Chondrocyte (in vitro differentiated cells): ENCODE data around the gene DAB2. TPM values are rescaled to one million over a fixed set of nuclear protein-coding genes. Genes with fewer than 3 reads are reported as not detected.
"Not testable (repeated sequence)": the region's sequence is repeated elsewhere in the genome, so short reads cannot be mapped to it uniquely, and the experiment has no call there.

Experiments
- DNase-seq: peaks from one replicate; pipeline ENCODE4 v3.0.0; 2021; ENCODE audit warnings: mixed read lengths, low spot score
- H3K27ac Mint-ChIP-seq: one replicate; pipeline ENCODE4 v1.8.0; 2021; ENCODE audit warnings: mild to moderate bottlenecking, moderate library complexity, mixed read lengths; ENCODE audit not compliant: unreplicated experiment
- H3K27me3 Mint-ChIP-seq: 2 replicates; pipeline ENCODE4 v1.8.0; 2021; ENCODE audit warnings: low read depth, mixed read lengths
- H3K36me3 Mint-ChIP-seq: 2 replicates; pipeline ENCODE4 v1.8.0; 2021; ENCODE audit warnings: low read depth, mixed read lengths
- H3K4me1 Mint-ChIP-seq: 2 replicates; pipeline ENCODE4 v1.8.0; 2021; ENCODE audit warnings: low read depth, mild to moderate bottlenecking, mixed read lengths
- H3K4me3 Mint-ChIP-seq: one replicate; pipeline ENCODE4 v1.8.0; 2021; ENCODE audit warnings: mild to moderate bottlenecking, moderate library complexity, mixed read lengths; ENCODE audit not compliant: unreplicated experiment
- H3K9me3 Mint-ChIP-seq: 2 replicates; pipeline ENCODE4 v1.8.0; 2021; ENCODE audit warnings: low read depth, mixed read lengths
- total RNA-seq: library from RNA; stranded (reverse); gene quantifications from 3 replicates; pipeline ENCODE4 v1.2.1, GENCODE V29; 2021
- TF ChIP-seq, protein P1 (sequence below): fragments of 200-600 bp; sonication (generic); IDR thresholded peaks from 2 replicates; pipeline ENCODE4 v1.5.0; 2021; ENCODE audit warnings: antibody characterized with exemption, mild to moderate bottlenecking, moderate library complexity

The DAB2 gene
- total RNA-seq, 1 donor from 2014 or later = 82.7 TPM

DNA sequence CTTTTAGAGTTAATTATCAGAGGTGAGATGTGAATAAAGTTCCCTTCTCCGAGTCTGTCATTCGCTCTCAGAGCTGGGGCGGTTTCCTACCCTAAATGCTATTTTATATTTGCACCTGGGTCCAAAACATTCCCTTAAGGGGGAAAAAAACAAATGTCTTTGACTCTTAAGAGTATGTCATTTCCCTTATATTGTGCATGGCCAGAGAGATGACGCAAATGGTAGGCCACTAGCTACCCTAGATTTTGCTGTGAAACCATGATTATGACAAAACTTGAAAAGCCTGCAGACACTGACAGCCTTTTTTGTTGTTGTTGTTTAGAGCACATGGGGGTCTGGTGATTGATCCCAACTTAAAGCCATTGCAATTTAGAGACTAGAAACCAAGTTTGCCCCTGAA, 12.8 kb downstream of the DAB2 start:
- peaks cover 5% of the 10 kb centered on the region for H3K36me3 Mint-ChIP-seq
- H3K4me1 Mint-ChIP-seq = peaks cover 83% of the 10 kb centered on the region
- no peak overlapping the region for H3K4me3 Mint-ChIP-seq
- no peaks in the 10 kb centered on the region for H3K9me3 Mint-ChIP-seq
- DNase-seq = no peak
- TF ChIP-seq, protein P1, sequence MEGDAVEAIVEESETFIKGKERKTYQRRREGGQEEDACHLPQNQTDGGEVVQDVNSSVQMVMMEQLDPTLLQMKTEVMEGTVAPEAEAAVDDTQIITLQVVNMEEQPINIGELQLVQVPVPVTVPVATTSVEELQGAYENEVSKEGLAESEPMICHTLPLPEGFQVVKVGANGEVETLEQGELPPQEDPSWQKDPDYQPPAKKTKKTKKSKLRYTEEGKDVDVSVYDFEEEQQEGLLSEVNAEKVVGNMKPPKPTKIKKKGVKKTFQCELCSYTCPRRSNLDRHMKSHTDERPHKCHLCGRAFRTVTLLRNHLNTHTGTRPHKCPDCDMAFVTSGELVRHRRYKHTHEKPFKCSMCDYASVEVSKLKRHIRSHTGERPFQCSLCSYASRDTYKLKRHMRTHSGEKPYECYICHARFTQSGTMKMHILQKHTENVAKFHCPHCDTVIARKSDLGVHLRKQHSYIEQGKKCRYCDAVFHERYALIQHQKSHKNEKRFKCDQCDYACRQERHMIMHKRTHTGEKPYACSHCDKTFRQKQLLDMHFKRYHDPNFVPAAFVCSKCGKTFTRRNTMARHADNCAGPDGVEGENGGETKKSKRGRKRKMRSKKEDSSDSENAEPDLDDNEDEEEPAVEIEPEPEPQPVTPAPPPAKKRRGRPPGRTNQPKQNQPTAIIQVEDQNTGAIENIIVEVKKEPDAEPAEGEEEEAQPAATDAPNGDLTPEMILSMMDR = no peak
- H3K27me3 Mint-ChIP-seq = no peaks in the 10 kb centered on the region
- no peak overlapping the region for H3K27ac Mint-ChIP-seq

DNA sequence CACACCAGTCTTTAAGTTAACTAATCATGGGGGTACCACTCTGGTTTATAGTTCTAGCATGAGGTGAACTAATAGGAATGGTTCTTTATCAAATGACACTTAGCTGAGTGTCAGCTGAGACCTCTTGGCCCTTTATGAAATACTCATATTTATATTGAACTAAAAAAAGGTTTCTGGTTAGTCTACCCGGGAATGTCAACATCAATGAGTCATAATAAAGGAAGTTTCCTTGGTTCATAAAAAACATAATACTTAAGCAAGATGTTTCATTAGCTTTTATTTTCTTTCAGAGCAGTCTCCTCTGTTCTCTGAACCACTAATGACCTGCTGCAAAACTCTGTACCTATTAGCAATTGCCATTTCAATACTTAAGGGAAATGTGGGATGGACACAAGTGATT, 13.7 kb downstream of the DAB2 start:
- no peak overlapping the region for H3K4me3 Mint-ChIP-seq
- H3K9me3 Mint-ChIP-seq = no peaks in the 10 kb centered on the region
- H3K4me1 Mint-ChIP-seq = peaks cover 79% of the 10 kb centered on the region
- TF ChIP-seq, protein P1 = no peak
- no peak for DNase-seq
- H3K36me3 Mint-ChIP-seq = peaks cover 5% of the 10 kb centered on the region
- no peaks in the 10 kb centered on the region for H3K27me3 Mint-ChIP-seq
- peak overlapping the region; percentile 38 for H3K27ac Mint-ChIP-seq

DNA sequence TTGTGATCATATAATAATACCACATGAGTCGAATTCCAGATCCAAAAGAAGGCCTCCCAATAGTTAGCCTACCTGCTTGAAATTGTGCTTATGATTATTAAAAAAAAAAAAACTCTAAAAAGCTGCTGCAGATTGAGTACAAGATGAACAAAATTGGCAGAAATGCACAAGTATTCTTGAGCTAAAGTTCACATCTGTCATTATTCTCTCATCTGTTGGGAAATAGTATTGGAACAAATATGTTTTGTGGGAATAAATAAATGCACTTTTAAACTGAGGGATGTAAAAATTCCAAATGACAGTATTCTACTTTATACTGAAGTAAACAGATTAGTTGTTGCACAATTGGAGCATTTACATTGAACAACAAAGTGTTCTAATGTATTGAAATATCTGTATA, 15.7 kb downstream of the DAB2 start:
- H3K4me3 Mint-ChIP-seq = no peak overlapping the region
- no peak for DNase-seq
- H3K36me3 Mint-ChIP-seq = peaks cover 2% of the 10 kb centered on the region
- no peaks in the 10 kb centered on the region for H3K27me3 Mint-ChIP-seq
- TF ChIP-seq, protein P1 = no peak
- H3K9me3 Mint-ChIP-seq = no peaks in the 10 kb centered on the region
- H3K27ac Mint-ChIP-seq = no peak overlapping the region
- peaks cover 68% of the 10 kb centered on the region for H3K4me1 Mint-ChIP-seq

DNA sequence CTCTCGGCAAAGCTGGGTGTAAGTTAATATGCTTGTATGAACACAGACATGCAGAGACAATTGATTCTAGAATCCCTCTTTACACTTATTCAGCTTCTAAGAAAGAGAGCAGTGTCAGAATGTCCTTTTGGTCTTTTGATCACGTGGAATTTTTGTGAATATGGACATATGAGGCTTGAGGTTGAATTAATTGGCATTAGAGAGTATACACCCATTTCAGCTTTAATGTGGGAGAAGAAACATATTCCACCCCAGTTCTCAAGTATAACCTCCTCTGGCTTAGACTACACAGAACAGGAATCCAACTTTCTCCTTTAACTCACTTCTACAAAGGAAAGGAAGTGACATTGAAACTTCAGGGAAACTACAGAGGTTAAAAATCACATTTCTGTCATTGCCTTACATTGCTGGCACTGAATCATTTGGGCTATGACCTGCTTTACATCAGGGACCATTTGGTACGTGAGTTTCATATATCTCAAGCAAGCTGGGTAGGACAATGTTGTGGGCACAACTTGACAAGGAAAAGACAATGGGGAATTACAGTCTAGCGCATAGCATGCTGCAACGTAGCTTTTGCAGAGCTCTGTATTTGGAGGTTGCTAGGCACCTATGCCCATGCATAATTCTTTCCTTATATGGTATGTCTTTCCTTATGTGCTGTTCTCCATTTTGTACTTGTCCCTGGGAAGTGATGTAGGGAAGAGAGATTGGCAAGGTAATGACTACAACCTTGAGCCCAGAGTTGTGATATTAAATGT, 19.5 kb downstream of the DAB2 start:
- TF ChIP-seq, protein P1 = no peak
- DNase-seq = no peak
- Mint-ChIP-seq H3K4me3 (no peak overlapping the region), H3K27me3 (no peaks in the 10 kb centered on the region), H3K27ac (no peak overlapping the region), H3K4me1 (peaks cover 50% of the 10 kb centered on the region), H3K36me3 (peaks cover 2% of the 10 kb centered on the region), H3K9me3 (no peaks in the 10 kb centered on the region)

DNA sequence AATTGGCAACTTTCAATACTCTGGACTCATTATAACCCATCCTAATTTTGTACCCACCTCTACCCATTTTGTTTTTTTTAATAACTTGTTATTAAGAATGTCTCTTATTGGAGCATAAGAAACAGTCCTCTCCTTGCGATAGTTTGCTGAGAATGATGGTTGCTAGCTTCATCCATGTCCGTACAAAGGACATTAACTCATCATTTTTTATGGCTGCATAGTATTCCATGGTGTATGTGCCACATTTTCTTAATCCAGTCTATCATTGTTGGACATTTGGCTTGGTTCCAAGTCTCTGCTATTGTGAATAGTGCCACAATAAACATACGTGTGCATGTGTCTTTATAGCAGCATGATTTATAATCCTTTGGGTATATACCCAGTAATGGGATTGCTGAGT, 21.0 kb downstream of the DAB2 start:
- not testable (repeated sequence) for H3K9me3 Mint-ChIP-seq, H3K27ac Mint-ChIP-seq, H3K4me3 Mint-ChIP-seq, H3K36me3 Mint-ChIP-seq, H3K27me3 Mint-ChIP-seq, DNase-seq
- peaks cover 49% of the 10 kb centered on the region for H3K4me1 Mint-ChIP-seq

DNA sequence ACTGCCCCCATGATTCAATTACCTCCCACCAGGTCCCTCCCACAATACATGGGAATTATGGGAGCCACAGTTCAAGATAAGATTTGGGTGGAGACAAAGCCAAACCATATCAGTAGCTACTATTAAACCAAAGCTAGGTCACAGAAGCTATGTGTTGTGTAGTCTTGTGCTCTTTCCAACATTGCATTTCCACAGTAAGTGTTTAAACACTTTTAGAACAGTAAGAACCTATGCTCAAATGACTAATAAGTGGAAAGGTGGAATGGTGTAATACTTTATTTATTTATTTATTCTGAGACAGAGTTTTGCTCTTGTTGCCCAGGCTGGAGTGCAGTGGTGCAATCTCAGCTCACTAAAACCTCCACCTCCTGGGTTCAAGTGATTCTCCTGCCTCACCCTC, 22.6 kb downstream of the DAB2 start:
- H3K4me3 Mint-ChIP-seq, H3K36me3 Mint-ChIP-seq, DNase-seq, H3K27ac Mint-ChIP-seq, H3K27me3 Mint-ChIP-seq, H3K9me3 Mint-ChIP-seq: not testable (repeated sequence)
- H3K4me1 Mint-ChIP-seq = peaks cover 56% of the 10 kb centered on the region
